HPDE6-E6E7 (cell line): ENCODE data around the gene MIB2.
A peak's percentile ranks its signal among the peaks of the same experiment; 100 is the strongest.
"Not testable (repeated sequence)": the region's sequence is repeated elsewhere in the genome, so short reads cannot be mapped to it uniquely, and the experiment has no call there.

ENCODE experiments used
- DNase-seq: peaks from one replicate; pipeline ENCODE4 v3.0.0; 2011; ENCODE audit warnings: missing footprints; ENCODE audit errors: extremely low spot score

MIB2 gene

DNA sequence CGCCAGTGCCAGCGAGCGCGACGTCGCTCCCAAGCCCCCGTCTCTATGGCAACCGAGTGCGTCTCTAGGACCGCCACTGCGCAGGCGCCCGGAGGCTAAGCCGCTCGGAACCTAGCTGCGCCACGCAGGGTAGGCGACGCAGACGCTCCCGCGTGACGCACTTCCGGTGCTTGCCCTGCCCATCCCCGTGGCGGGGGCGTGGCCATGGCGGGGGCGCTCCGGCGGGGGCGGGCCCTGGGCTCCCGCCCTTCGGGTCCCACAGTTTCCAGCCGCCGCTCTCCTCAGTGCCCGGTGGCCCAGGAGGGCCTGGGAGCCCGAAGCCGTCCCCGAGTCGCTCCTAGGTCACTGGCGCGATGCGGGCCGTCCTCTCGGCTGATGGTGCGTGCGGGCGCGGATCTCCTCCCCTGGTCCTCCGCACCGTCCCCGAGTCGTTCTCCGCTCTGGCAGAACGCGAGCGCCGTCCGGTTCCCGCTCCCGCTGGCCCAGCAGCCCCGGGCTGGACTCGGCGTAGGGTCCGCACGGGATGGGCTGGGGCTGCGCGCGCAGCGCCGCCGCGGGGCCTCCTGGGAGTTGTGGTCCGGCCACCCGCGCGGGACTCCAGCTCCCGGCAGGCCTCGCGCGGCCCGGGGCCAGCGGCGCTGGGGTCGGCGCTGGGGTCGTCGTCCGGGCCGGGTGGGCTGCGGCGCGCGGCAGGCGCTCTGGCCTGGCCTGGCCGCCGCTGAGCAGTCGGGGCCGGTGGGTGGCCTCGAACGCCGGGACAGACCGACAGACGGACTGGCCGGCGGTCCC, at the start of gene MIB2:
TSS of gene MIB2 (plus strand) at position 245 of the 789 bp plus-strand sequence. CDS start 7,953 bp downstream, outside the sequence.
- peak; percentile 96 for DNase-seq

DNA sequence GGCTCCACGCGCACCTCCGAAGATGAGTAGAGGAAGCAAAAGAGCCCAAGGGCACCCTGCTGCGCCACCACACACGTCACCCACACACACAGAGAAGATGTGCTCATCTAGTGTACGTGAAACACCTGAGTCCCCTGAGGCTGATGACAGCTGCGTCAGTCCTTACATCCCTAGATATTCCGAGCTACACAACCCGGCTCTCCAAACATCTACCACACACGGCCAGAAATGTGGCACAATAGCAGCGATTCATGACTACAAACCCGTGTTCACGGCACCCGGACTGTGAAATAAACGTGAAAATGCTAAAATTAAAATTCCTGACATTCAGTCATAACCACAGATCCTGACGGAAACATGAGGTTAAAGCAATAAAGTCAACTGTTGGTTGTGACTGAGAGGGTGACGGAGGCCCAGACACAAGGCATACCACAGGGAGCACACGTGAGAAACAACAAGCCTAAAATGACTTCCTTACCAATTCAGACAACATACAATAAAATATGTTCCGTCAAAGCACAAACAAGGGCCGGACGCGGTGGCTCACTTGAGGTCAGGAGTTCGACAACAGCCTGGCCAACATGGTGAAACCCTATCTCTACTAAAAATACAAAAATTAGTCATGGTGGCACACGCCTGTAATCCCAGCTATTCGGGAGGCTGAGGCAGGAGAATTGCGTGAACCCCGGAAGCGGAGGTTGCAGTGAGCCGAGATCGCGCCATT, 48.0 kb upstream of the MIB2 start:
- DNase-seq = no peak

DNA sequence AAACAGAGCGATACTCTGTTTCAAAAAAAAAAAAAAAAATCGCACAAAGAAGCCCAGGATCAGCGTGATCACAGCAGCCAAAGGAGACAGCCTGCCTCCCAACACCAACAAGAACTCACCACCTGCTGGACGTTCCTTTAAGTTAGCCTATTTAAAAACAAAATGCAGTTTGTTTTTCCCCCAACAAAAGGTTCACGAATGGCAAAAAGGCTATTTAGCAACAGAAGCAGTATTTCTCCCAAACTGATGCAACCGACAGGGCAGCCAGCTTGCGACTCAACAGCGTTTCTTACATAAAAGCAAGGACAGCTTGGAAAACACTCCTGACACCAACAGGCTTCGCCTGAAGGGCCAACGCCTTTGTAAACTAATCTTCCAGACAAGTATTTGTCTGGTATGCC, 47.4 kb upstream of the MIB2 start:
- no peak for DNase-seq

DNA sequence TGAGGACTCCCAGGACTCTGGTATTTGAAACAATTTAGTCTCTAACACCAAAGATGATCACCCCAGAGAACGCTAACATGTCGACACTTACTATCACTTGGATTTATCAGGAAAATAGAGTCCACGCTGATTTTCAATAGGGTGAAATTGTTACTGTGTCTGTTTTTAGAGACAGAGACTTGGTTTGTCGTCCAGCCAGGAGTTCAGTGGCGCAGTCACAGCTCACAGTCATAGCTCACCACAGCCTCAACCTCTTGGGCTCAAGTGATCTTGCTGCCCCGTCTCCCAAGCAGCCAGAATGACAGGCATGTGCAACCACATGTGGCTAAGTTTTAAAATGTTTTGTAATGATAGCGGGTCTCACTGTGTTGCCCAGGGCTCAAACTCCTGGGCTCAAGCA, 46.0 kb upstream of the MIB2 start:
- no peak for DNase-seq

DNA sequence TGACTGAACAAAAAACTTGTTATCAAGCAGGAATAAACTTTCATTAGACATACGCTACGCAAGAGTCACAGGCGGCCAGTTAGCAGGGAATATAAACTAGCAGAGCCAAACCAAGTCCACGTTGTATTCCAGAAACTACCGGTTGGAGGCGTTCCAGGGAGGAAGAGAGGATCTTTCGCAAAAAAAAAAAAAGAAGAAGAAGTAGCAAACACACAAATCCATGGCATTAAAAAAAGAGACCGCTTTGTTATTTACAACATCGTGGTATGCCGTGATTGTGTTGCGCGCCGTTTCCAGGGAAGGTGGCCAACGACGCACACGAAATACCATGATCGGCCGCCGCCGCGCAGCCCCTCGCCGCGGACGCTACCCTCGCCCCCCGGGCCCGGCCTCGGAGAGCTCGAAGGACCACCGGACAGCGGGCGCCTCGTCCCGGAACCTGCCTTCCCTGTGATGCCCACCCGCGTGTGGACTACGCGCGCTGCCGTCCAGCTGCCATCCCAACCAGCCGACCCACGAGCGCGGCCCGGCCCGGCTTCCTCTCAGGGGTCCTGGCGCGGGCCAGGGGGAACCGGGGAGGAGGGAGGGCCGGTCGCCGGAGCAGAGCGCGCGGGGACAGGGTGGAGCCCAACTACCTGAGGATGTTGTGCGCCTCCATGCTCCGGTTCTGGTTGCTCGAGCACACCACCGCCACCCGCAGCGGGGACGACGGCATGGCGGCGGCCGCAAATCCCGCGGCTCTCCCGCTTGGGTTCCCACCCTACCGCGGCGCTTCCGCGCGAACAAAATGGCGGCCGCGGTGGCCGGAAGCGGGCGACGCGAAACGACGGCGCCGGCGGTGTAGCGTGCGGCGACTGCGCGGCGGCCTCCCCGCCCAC, 41.2 kb upstream of the MIB2 start:
- DNase-seq = peak; percentile 61

DNA sequence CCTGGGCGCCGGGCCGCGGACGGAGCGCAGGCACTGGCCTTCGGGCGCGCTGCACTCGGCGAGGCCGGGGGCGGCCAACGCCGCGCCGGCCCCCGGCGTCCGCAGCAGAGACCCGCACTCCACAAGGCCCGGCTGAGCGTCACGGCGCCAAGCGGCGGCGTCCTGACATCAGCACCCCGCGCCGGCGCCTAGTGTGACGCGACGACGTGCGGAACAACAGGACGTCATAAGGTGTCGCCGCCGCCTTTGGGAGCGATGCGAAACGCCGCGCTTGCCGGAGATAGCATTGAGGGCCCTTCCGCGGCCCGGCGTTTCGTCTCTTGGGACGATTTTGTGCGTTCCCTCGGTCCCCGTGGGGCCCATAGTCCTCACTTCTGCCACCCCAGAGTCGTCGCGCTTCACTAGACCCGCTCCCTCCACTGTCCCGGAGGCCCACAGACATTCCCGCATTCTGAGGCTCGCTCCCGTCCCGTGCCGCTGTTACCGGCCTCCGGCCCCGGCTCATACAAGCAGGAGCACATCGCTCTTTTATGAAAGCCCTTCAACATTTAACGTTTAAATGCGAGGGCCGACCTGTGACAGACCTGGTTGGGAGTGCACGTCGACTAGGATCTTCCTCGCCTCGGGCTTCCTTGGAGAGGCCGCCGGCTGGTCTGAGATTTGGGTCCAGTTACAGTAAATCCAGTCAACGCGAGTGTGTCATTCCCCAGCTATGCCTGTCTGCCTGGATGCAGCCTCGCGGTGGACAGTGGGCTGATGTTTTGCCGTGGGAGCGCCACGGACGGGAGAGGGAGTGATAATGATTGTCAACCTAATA, 40.4 kb upstream of the MIB2 start, which contains the start of gene SSU72:
TSS of gene SSU72 (minus strand) at position 143 of the 817 bp plus-strand sequence. CDS start 306 bp downstream, outside the sequence.
- DNase-seq = peak; percentile 81

DNA sequence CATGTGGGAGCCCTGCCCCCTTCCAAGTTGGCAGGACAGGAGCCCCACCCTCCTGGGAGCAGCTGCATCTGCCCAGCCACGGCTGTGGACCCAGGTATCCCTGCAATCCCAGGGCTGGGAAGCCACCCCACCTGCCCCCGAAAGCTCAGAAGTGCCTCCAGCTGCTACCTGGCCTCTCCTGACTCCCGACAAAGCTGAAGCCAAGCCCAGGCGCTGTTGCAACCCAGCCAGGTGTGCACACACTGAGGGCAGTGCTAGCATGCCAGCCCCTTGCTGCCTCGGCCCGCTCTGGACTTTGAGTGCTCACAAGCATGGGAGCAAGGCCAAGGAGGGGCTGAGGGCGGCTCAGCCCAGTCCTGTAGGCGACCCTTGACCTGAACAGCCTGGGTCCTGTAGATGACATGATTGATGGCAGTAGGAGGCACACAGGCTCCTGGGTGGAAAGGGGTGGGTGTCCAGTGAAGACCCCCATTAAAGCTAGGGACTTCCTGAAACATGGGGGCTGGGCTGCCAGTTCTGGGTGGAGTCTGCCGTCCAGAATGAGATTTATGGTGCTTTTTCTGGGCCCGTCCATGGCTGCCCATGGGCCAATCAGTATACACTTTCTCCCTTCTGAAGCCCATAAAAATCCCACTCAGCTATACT, 37.8 kb upstream of the MIB2 start:
- no peak for DNase-seq

DNA sequence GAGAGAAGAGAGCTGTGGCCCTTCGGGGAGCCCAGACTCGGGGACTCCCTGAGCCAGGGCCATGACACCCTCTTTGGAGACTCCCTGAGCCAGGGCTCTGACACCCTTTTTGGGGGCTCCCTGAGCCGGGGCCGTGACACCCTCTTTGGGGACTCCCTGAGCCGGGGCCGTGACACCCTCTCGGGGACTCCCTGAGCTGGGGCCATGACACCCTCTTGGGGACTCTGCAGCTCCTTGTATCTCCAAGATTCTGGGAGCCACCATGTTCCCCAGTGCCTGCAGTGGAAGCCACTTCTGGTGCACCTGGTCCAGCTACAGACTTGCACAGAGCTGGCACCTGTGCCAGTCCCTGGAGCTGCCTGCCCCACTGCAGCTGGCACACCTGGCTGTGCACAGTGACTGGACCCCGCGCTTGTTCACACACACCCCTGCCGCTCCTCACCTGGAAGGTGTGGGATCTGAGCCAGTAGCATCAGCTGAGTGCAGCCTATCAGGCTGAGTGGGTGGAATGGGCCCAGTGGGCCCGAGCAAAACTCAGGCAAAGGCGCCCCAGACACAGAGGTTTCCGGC, 36.8 kb upstream of the MIB2 start:
- DNase-seq = no peak

DNA sequence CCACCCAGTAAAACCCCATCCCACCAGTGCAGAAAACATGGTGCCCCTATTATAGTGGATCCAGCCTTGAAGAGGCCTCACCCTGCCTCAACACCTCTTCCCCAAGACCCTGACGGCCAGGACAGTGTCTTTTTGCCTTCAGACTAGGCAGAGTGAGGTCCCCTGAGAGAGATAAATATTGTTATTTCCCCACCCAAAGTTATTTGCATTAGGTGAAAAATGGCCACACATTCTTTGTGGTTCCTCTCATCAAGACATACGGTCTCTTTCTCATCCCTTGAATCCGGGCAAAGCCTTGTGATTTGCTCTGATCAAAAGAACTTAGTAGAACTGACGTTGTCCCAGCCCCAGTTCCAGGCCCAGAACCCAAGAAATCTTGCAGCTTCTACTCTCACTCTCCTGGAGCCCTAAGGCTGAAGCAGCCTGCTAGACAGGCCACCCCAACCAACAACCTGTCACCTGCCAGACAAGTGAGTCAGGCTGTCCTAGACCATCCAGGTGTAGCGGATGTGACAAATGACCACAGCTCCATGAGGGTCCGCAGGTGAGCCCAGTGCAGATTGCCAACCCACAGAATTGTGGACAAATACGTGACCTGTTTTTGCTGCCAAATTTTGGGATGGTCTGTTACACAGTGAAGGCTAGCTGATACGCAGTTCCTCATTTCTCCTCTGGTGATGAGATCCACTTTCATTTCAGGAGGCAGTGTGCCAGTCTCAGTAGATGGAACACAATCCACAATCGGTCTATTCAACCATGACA, 32.5 kb upstream of the MIB2 start:
- DNase-seq = no peak

DNA sequence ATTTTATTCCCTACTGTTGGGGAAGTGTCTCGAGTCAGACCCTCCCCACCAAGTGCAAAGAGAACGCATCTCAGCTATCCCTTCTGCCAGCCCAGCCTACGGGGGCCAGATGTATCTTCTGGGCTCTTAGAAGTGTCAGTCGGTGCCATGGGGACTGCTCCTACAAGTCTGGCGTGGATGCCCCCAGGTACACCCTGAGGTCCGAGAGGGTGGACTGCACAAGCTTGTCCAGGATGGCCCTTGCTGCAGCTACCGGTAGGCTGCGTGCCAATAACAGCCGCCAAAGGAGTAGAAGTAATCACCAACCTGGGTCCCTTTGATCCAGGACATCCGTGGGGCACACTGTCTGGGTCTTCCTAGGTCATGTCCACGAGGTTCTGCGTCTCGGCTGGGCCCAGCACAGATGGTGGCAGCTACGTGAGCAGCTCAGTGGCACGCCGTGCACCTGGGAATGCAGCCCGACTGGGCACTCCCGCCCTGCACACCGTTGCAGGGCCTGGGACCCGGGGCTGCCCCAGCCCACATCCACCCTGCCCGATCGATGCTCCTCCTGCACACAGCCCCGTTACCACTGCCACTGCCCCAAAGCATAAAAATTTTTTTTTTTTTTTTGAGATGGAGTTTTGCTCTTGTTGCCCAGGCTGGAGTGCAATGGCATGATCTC, 31.8 kb upstream of the MIB2 start:
- DNase-seq = no peak

DNA sequence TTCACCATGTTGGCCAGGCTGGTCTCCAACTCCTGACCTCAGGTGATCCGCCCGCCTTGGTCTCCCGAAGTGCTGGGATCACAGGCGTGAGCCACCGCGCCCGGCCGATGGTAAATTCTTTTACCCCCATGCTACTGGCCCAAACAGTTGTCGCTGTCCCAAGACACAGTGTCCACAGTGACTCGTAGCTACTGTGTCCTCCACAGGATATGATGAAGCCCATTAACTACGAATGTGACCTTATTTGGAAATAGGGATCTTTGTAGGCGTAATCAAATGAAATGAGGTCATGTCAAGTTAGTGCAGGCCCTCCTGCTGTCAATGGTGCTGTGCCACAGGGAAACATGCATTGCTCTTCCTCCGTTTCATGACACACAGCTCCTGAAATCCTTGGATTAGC, 23.8 kb upstream of the MIB2 start:
- DNase-seq = no peak

DNA sequence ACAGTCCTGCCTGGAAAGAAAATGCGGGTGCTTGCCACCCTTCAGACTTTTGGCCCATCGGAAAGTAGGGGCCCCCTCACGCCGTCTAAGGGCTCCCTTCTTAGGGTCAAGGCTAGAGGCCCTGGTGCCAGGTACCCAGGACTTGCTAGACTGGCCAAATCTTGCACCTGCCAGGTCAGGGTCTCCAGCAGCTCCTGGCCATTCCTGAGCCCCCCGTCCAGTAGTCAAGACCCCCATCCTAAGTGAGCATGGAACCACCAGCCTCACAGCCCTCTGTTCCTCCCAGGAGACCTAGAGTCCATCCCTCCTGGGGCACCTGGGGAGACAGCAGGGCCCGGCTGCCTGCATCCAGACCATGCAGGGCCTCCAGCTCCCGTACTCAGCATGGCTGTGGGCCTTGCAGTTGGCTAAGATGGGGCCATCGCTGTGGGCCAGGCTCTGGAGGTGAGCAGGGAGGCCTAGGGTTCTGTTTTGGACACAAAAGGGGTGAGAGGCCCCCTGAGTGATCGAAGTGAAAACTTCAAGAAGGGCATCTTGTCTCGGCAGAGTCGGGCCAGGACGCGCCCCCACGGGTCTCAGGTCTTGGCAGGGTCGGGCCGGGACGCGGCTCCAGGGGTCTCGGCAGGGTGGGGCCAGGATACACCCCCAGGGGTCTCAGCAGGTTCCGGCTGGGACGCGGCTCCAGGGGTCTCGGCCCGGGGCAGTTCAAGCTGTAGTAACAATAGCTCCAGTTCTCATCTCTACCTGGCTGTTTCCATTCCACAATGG, 21.3 kb upstream of the MIB2 start:
- no peak for DNase-seq

DNA sequence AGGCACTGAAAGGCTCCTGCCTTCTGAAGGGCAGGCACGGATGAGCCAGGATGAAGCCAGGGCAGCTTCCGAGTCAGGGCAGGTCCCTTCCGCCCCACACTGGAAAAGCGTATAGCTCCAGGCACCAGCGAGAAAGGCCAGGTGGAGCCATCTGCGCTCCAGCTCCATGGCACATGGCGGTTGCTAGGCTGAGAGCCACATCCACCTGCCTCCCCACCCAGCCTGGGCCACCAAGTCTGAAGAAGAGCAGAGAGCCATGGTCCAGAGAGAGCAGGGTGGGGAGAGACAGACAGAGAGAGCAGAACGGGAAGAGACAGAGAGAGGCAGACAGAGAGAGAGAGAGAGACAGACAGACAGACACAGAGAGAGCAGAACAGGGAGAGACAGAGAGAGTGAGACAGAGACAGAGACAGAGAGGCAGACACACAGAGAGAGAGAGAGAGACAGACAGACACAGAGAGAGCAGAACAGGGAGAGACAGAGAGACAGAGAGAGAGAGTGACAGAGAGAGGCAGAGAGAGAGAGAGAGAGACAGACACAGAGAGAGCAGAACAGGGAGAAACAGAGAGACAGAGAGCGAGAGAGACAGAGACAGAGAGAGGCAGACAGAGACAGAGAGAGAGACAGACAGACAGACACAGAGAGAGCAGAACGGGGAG, 20.6 kb upstream of the MIB2 start:
- no peak for DNase-seq

DNA sequence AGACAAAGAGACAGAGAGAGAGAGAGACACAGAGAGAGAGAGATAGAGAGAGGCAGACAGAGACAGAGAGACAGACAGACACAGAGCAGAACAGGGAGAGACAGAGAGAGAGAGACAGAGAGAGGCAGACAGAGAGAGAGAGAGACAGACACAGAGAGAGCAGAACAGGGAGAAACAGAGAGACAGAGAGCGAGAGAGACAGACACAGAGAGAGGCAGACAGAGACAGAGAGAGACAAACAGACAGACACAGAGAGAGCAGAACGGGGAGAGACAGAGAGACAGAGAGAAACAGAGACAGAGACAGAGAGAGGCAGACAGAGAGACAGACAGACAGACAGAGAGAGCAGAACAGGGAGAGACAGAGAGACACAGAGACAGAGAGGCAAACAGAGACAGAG, 20.0 kb upstream of the MIB2 start:
- not testable (repeated sequence) for DNase-seq

DNA sequence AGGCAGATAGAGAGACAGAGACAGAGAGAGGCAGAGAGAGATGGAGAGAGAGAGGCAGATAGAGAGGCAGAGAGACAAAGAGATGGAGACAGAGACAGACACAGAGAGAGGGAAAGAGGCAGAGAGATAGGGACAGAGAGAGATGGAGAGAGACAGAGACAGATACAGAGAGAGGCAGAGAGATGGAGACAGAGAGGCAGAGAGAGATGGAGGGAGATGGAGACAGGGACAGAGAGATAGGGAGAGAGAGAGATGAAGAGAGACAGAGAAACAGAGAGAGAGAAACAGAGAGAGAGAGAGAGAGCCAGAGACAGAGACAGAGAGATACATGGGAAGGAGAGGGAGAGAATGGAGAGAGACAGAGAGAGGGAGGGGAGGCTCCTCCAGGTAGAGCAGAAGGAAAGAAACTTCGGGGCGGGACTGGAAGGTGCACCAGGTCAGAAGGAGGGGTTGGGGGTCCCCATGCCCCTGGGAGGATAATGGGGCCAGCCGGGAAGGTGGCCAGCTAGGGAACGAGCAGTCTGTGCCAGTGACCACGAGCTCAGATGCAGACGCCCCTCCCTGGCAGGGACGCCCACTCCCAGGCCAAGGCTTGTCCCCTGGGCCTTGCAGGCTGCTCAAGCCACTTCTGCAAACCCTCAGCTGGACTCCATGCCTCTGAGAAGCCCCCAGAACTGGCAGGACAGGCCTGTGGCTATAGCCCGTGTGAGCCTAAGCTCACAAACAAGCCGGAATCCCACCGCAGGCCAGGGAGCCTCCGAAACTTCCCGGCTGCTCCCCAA, 18.6 kb upstream of the MIB2 start:
- no peak for DNase-seq

DNA sequence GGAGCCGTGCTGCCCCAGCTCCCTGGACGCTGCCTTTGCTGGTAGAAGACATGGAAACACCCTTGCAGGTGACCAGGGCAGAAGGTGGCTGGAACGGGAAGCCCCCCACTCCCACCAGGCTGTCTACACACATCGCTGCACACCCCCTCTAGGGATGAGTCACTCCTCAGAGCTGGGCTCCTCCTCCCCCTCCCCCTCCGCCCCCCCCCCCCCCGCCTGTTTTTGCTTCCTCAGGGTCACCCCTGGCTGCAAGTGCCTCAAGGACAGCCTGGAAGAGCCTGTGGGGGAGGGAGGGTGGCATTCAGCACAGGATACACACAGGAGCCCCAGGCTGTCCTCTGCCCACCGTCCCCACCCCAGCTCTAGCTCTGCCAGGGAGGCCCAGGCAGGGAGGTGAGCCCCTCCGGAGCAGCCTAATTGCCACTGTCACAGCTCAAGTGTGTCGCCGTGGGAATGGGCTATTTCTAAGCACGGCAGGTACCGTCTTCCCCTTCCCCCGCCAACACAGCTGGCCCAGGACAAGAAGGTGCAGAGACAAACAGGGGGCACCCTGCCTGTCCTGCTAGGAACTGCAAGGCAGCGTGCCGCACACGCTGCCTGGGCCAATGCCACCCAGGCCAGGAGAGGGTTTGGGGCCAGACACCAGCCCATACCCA, 17.9 kb upstream of the MIB2 start:
- DNase-seq = peak; percentile 56
